ENCODE measurements around the gene CPTP.

CPTP gene

GRCh38 chr1:1306070-1306660, 18.4 kb upstream of the CPTP start:
- 47% methylated on average over 11 of the region's 11 CpGs for WGBS
- Histone ChIP-seq H3K79me1 (replicated peaks; ENCODE audit: low read length, poor library complexity, severe bottlenecking) (peaks cover 22% of the 10 kb centered on the region), H3K14ac (ENCODE audit: low read length in 2 of 2) (peak overlapping the region in 1 of 2 experiments; percentile 93)

GRCh38 chr1:1306661-1307260, 17.8 kb upstream of the CPTP start:
- Histone ChIP-seq H3K9me3 (ENCODE audit: control insufficient read depth, low read length) (no peaks in the 10 kb centered on the region), H3K4me2 (ENCODE audit: low read length, poor library complexity, severe bottlenecking) (peak overlapping the region; percentile 77), H2BK15ac (ENCODE audit: low read depth, poor library complexity, severe bottlenecking) (no peak overlapping the region), H2AFZ (ENCODE audit: low read depth, low read length) (no peak overlapping the region), H2AK5ac (ENCODE audit: low read length, severe bottlenecking) (no peak overlapping the region), H3K4me3 (ENCODE audit: insufficient read depth in 1 of 2, low read depth in 1 of 2, low read length in 2 of 2) (peak overlapping the region; percentile 82 to 89), H3K36me3 (ENCODE audit: control insufficient read depth in 1 of 2, insufficient read depth in 2 of 2, low read depth in 1 of 2, low read length in 2 of 2) (peaks cover 19 to 52% of the 10 kb centered on the region in 2 experiments), H3K27ac (ENCODE audit: low read length, poor library complexity, severe bottlenecking) (no peak overlapping the region), H3K14ac (ENCODE audit: low read length in 2 of 2) (peak overlapping the region in 1 of 2 experiments; percentile 93), H3K23ac (ENCODE audit: low read length in 2 of 2) (no peak overlapping the region), H2BK12ac (ENCODE audit: low read length in 2 of 2) (peak overlapping the region in 1 of 2 experiments; percentile 1), H3K4ac (ENCODE audit: low read depth in 1 of 2, low read length in 2 of 2) (peak overlapping the region in 1 of 2 experiments; percentile 79), H3K79me1 (replicated peaks; ENCODE audit: low read length, poor library complexity, severe bottlenecking) (peaks cover 20% of the 10 kb centered on the region), H4K8ac (ENCODE audit: low read length) (no peak overlapping the region), H3K27me3 (ENCODE audit: control insufficient read depth in 1 of 2, insufficient read depth in 1 of 2, low read length in 2 of 2) (no peaks in the 10 kb centered on the region), H3K4me1 (ENCODE audit: control insufficient read depth, insufficient read depth, low read depth, low read length) (peaks cover 63% of the 10 kb centered on the region), H3K18ac (ENCODE audit: low read depth in 1 of 2, low read length in 2 of 2) (peak overlapping the region in 1 of 2 experiments; percentile 70), H2BK5ac (ENCODE audit: low read depth, low read length, poor library complexity, severe bottlenecking) (no peak overlapping the region), H2BK120ac (ENCODE audit: low read depth, low read length) (no peak overlapping the region), H4K91ac (ENCODE audit: low read length) (peak overlapping the region; percentile 71), H3K9ac (ENCODE audit: low read length) (peak overlapping the region; percentile 82)
- WGBS: 62% methylated on average over 27 of the region's 27 CpGs
- peak; percentile 24 for DNase-seq

More at GRCh38 chr1:1306070-1306660, 18.4 kb upstream of the CPTP start:
- H2AFZ ChIP-seq (ENCODE audit: low read depth, low read length): no peak overlapping the region
- H2BK12ac ChIP-seq (ENCODE audit: low read length in 2 of 2): peak overlapping the region; percentile 35 to 89
- peaks cover 13 to 49% of the 10 kb centered on the region in 2 experiments for H3K36me3 ChIP-seq (ENCODE audit: control insufficient read depth in 1 of 2, insufficient read depth in 2 of 2, low read depth in 1 of 2, low read length in 2 of 2)
- peak overlapping the region; percentile 33 for H2AK5ac ChIP-seq (ENCODE audit: low read length, severe bottlenecking)
- H3K27me3 ChIP-seq (ENCODE audit: control insufficient read depth in 1 of 2, insufficient read depth in 1 of 2, low read length in 2 of 2): no peaks in the 10 kb centered on the region
- H3K4ac ChIP-seq (ENCODE audit: low read depth in 1 of 2, low read length in 2 of 2): peak overlapping the region in 1 of 2 experiments; percentile 74
- peak overlapping the region in 1 of 2 experiments; percentile 89 for H3K4me3 ChIP-seq (ENCODE audit: insufficient read depth in 1 of 2, low read depth in 1 of 2, low read length in 2 of 2)
- H3K9me3 ChIP-seq (ENCODE audit: control insufficient read depth, low read length): no peaks in the 10 kb centered on the region
- H3K4me2 ChIP-seq (ENCODE audit: low read length, poor library complexity, severe bottlenecking): peak overlapping the region; percentile 80
- H2BK15ac ChIP-seq (ENCODE audit: low read depth, poor library complexity, severe bottlenecking): peak overlapping the region; percentile 26
- H3K23ac ChIP-seq (ENCODE audit: low read length in 2 of 2): no peak overlapping the region
- peak overlapping the region; percentile 52 for H4K8ac ChIP-seq (ENCODE audit: low read length)
- H3K18ac ChIP-seq (ENCODE audit: low read depth in 1 of 2, low read length in 2 of 2): peak overlapping the region; percentile 40 to 71
- H2BK5ac ChIP-seq (ENCODE audit: low read depth, low read length, poor library complexity, severe bottlenecking): no peak overlapping the region
- H2BK120ac ChIP-seq (ENCODE audit: low read depth, low read length): peak overlapping the region; percentile 36
- peak overlapping the region; percentile 14 for H4K91ac ChIP-seq (ENCODE audit: low read length)
- peak overlapping the region; percentile 81 for H3K27ac ChIP-seq (ENCODE audit: low read length, poor library complexity, severe bottlenecking)
- peak; percentile 52 for DNase-seq
- peak overlapping the region; percentile 82 for H3K9ac ChIP-seq (ENCODE audit: low read length)
- peaks cover 63% of the 10 kb centered on the region for H3K4me1 ChIP-seq (ENCODE audit: control insufficient read depth, insufficient read depth, low read depth, low read length)

GRCh38 chr1:1307261-1307922, 17.2 kb upstream of the CPTP start:
- Histone ChIP-seq H3K4ac (ENCODE audit: low read depth in 1 of 2, low read length in 2 of 2) (peak overlapping the region; percentile 54 to 79), H3K23ac (ENCODE audit: low read length in 2 of 2) (peak overlapping the region; percentile 73 to 84), H3K9me3 (ENCODE audit: control insufficient read depth, low read length) (no peaks in the 10 kb centered on the region), H3K4me1 (ENCODE audit: control insufficient read depth, insufficient read depth, low read depth, low read length) (peaks cover 60% of the 10 kb centered on the region), H2BK12ac (ENCODE audit: low read length in 2 of 2) (peak overlapping the region in 1 of 2 experiments; percentile 42), H3K36me3 (ENCODE audit: control insufficient read depth in 1 of 2, insufficient read depth in 2 of 2, low read depth in 1 of 2, low read length in 2 of 2) (peaks cover 20 to 53% of the 10 kb centered on the region in 2 experiments), H2BK15ac (ENCODE audit: low read depth, poor library complexity, severe bottlenecking) (peak overlapping the region; percentile 23), H2AFZ (ENCODE audit: low read depth, low read length) (no peak overlapping the region), H3K79me1 (replicated peaks; ENCODE audit: low read length, poor library complexity, severe bottlenecking) (peaks cover 16% of the 10 kb centered on the region), H3K4me2 (ENCODE audit: low read length, poor library complexity, severe bottlenecking) (peak overlapping the region; percentile 77), H3K4me3 (ENCODE audit: insufficient read depth in 1 of 2, low read depth in 1 of 2, low read length in 2 of 2) (peak overlapping the region; percentile 82 to 89), H2BK120ac (ENCODE audit: low read depth, low read length) (peak overlapping the region; percentile 62), H3K18ac (ENCODE audit: low read depth in 1 of 2, low read length in 2 of 2) (peak overlapping the region; percentile 68 to 70), H2BK5ac (ENCODE audit: low read depth, low read length, poor library complexity, severe bottlenecking) (no peak overlapping the region), H4K8ac (ENCODE audit: low read length) (no peak overlapping the region), H3K9ac (ENCODE audit: low read length) (peak overlapping the region; percentile 82), H3K27me3 (ENCODE audit: control insufficient read depth in 1 of 2, insufficient read depth in 1 of 2, low read length in 2 of 2) (no peaks in the 10 kb centered on the region), H2AK5ac (ENCODE audit: low read length, severe bottlenecking) (no peak overlapping the region), H3K14ac (ENCODE audit: low read length in 2 of 2) (peak overlapping the region in 1 of 2 experiments; percentile 93), H4K91ac (ENCODE audit: low read length) (peak overlapping the region; percentile 71), H3K27ac (ENCODE audit: low read length, poor library complexity, severe bottlenecking) (peak overlapping the region; percentile 26)
- WGBS: 1% methylated on average over 61 of the region's 83 CpGs
- DNase-seq: peak; percentile 53
